ENCODE measurements around the gene ZNF296. TPM values are rescaled to one million over a fixed set of nuclear protein-coding genes. Genes with fewer than 3 reads are reported as not detected.

ZNF296 gene
- total RNA-seq, 1 experiment from 2014 or later: 6.7 TPM

DNA sequence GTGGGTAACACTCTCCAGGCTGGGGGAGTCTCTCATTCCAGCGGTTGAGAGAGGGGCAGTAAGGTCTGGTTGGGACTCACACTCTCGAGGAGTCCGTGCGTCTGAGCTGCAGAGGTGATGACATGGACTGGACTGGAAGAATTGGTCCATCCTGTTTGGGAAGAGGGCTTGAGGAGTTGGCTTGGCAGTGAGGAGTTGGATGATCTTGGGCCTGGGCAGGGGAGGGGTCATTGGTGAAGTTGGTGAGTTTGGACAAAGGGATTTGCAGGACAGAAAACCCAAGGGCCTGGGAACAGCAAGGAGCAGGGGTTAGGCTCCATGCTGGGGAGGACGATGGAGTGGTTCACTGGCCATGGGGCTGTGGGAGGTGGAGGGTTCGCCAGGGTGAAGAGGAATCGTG is 20.4 kb upstream of the ZNF296 start:
- ATAC-seq (no peak), DNase-seq (ENCODE audit: low read depth, low spot score) (no peak)
- Histone ChIP-seq H3K36me3 (ENCODE audit: control insufficient read depth, insufficient read depth, low read length) (peaks cover 6% of the 10 kb centered on the region; the same call in 1 of the 2 replicates), H3K27me3 (ENCODE audit: control insufficient read depth, insufficient read depth, low read length) (no peaks in the 10 kb centered on the region), H3K27ac (ENCODE audit: low read length) (no peak overlapping the region), H3K9me3 (ENCODE audit: control insufficient read depth, insufficient read depth, low read depth, low read length) (no peaks in the 10 kb centered on the region), H3K4me1 (ENCODE audit: control insufficient read depth, insufficient read depth, low read length) (peaks cover 45% of the 10 kb centered on the region), H3K4me3 (ENCODE audit: low read depth in 2 of 2, low read length in 2 of 2) (no peak overlapping the region)
- ChIA-PET POLR2A (no interaction called here), CTCF (no interaction called here)
- in situ Hi-C loops (cut with HindIII; ENCODE audit: low pct_unique_long_range_greater_than_20kb, low sequenced_read_pairs): no loop called here
- BruUV-seq (replicated peaks): no TSS peak
- TF ChIP-seq TCF7L2 (IDR thresholded peaks at IDR 0.05; ENCODE audit: low read depth, low read length) (no peak), CTCF (IDR thresholded peaks at IDR 0.05) (no peak), POLR2AphosphoS5 (IDR thresholded peaks at IDR 0.05; ENCODE audit: low read depth, low read length) (no peak), SIN3A (IDR thresholded peaks at IDR 0.05; ENCODE audit: borderline replicate concordance, insufficient read depth, low read depth, low read length) (no peak)
- TF ChIP-seq, protein P1, sequence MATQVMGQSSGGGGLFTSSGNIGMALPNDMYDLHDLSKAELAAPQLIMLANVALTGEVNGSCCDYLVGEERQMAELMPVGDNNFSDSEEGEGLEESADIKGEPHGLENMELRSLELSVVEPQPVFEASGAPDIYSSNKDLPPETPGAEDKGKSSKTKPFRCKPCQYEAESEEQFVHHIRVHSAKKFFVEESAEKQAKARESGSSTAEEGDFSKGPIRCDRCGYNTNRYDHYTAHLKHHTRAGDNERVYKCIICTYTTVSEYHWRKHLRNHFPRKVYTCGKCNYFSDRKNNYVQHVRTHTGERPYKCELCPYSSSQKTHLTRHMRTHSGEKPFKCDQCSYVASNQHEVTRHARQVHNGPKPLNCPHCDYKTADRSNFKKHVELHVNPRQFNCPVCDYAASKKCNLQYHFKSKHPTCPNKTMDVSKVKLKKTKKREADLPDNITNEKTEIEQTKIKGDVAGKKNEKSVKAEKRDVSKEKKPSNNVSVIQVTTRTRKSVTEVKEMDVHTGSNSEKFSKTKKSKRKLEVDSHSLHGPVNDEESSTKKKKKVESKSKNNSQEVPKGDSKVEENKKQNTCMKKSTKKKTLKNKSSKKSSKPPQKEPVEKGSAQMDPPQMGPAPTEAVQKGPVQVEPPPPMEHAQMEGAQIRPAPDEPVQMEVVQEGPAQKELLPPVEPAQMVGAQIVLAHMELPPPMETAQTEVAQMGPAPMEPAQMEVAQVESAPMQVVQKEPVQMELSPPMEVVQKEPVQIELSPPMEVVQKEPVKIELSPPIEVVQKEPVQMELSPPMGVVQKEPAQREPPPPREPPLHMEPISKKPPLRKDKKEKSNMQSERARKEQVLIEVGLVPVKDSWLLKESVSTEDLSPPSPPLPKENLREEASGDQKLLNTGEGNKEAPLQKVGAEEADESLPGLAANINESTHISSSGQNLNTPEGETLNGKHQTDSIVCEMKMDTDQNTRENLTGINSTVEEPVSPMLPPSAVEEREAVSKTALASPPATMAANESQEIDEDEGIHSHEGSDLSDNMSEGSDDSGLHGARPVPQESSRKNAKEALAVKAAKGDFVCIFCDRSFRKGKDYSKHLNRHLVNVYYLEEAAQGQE (IDR thresholded peaks at IDR 0.05; ENCODE audit: insufficient read depth in 1 of 2, low read depth in 2 of 2, low read length in 1 of 2): no peak
- intact Hi-C loops (cut with micrococcal nuclease; ENCODE audit: unreplicated experiment): no loop called here

DNA sequence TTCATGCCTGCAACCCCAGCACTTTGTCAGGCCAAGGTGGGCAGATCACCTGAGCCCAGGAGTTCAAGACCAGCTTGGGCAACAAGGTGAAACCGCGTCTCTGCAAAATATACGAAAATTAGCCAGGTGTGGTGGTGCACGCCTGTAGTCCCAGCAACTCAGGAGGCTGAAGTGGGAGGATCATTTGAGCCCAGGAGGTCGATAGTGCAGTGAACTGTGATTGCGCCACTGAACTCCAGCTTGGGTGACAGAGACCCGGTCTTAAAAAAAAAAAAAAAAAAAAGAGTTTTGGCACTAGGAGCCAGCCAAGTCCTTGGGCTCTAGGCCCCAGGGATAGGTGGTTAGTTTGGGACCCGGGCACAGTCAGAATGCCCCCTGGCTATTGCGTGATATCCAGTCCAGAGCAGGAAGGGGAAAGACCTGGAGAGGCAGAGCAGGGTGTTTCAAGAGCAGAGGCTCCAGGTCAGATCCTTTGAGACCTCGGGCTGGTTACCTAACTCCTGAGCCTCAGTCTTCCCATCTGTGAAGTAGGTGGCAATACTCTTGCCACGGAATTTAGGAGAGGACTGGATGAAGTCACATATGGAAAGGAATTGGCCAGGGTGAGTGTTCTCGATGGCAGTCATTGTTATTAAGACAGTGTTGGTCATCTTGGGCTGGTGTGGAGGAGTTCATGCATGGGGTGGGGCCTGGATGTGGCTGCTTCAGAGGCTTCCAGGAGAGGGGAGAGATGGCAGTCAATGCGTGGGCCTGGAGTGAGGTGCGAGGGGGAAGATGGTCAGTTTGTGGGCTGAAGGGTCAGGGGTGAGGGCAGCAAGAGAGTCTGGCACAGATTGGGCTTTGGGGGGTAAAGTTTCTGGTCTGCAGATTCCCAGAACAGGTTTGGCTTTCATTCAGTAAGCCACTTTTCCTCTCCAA is 19.5 kb upstream of the ZNF296 start:
- in situ Hi-C loops (cut with HindIII; ENCODE audit: low pct_unique_long_range_greater_than_20kb, low sequenced_read_pairs): no loop called here
- peaks cover 44% of the 10 kb centered on the region for H3K4me1 ChIP-seq (ENCODE audit: control insufficient read depth, insufficient read depth, low read length)
- CTCF ChIA-PET: no interaction called here

More for the DNA sequence above, 19.5 kb upstream of the ZNF296 start:
- Histone ChIP-seq H3K36me3 (ENCODE audit: control insufficient read depth, insufficient read depth, low read length) (peaks cover 6% of the 10 kb centered on the region; the same call in 1 of the 2 replicates), H3K27me3 (ENCODE audit: control insufficient read depth, insufficient read depth, low read length) (no peaks in the 10 kb centered on the region), H3K4me3 (ENCODE audit: low read depth in 2 of 2, low read length in 2 of 2) (no peak overlapping the region), H3K27ac (ENCODE audit: low read length) (no peak overlapping the region), H3K9me3 (ENCODE audit: control insufficient read depth, insufficient read depth, low read depth, low read length) (no peaks in the 10 kb centered on the region)
- intact Hi-C loops (cut with micrococcal nuclease; ENCODE audit: unreplicated experiment): no loop called here
- TF ChIP-seq SIN3A (IDR thresholded peaks at IDR 0.05; ENCODE audit: borderline replicate concordance, insufficient read depth, low read depth, low read length) (no peak), POLR2AphosphoS5 (IDR thresholded peaks at IDR 0.05; ENCODE audit: low read depth, low read length) (no peak), TCF7L2 (IDR thresholded peaks at IDR 0.05; ENCODE audit: low read depth, low read length) (no peak), CTCF (IDR thresholded peaks at IDR 0.05) (no peak)
- TF ChIP-seq, protein P1 (IDR thresholded peaks at IDR 0.05; ENCODE audit: insufficient read depth in 1 of 2, low read depth in 2 of 2, low read length in 1 of 2): no peak
- POLR2A ChIA-PET: no interaction called here
- no TSS peak for BruUV-seq (replicated peaks)
- ATAC-seq: no peak
- no peak for DNase-seq (ENCODE audit: low read depth, low spot score)
